HepG2 (cell line): ENCODE measurements around the gene KCTD8. TPM values are rescaled to one million over a fixed set of nuclear protein-coding genes. Genes with fewer than 3 reads are reported as not detected.

ENCODE experiments used
- ATAC-seq: fragments of 200-7000 bp; cut with Tn5 transposase; 3 replicates; pipeline ENCODE4 v1.9.1; 2020; ENCODE audit warnings: mild to moderate bottlenecking, moderate library complexity
- BruUV-seq: library from RNA; stranded (reverse); fragments of 400-500 nt; replicated peaks from 2 replicates; lab custom pipeline; 2021; lab: Mats Ljungman, UMichigan
- CTCF ChIA-PET: fragments of 300-600 bp; formaldehyde crosslinking; extraction: SDS; loops from one replicate; lab custom pipeline; 2021; ENCODE audit warnings: low total read pairs, inconsistent platforms, low intra/inter-chr PET ratio; lab: Yijun Ruan, JAX
- POLR2A ChIA-PET: fragments of 350-600 bp; sonication (Branson Sonifier 250); formaldehyde crosslinking; loops from one replicate; lab custom pipeline; 2020; ENCODE audit warnings: antibody characterized with exemption, inconsistent platforms; lab: Yijun Ruan, JAX
- DNase-seq: peaks from one replicate; pipeline ENCODE4 v3.0.0-alpha.2; 2015; ENCODE audit warnings: low spot score
- FAIRE-seq: peaks from 3 replicates; lab custom pipeline; 2011; peaks lifted over from hg19 to GRCh38; lab: Jason Lieb, UNC
- H2AFZ ChIP-seq: one replicate; pipeline ENCODE4 v1.6.1; 2011; ENCODE audit warnings: low read length, inconsistent platforms
- H3K27ac ChIP-seq: fragments of 300-600 bp; 3 replicates; pipeline ENCODE4 v1.8.0; 2011; ENCODE audit warnings: mixed run types, mild to moderate bottlenecking, mixed read lengths, low read length, inconsistent platforms; ENCODE audit not compliant: insufficient read depth; ENCODE audit errors: extremely low read length
- H3K27me3 ChIP-seq, 2 experiments: fragments of 200-600 bp in 1 of 2; 2 replicates in 1 of 2; 3 replicates in 1 of 2; pipeline versions ENCODE4 v1.6.0 to v1.8.0; 2011; ENCODE audit warnings: low read length in 2 of 2, mild to moderate bottlenecking in 2 of 2, moderate library complexity in 2 of 2, inconsistent platforms in 1 of 2; ENCODE audit not compliant: insufficient read depth in 2 of 2, control insufficient read depth in 1 of 2
- H3K36me3 ChIP-seq, 2 experiments: fragments of 200-600 bp in 1 of 2; replicated peaks in 1 of 2; 2 replicates in 1 of 2; 3 replicates in 1 of 2; pipeline versions ENCODE4 v1.5.1 to v1.8.0; 2011; ENCODE audit warnings: low read length in 2 of 2, inconsistent platforms in 1 of 2; ENCODE audit not compliant: insufficient read depth in 2 of 2, control insufficient read depth in 1 of 2
- H3K4me1 ChIP-seq: 2 replicates; pipeline ENCODE4 v1.5.1; 2012; ENCODE audit warnings: low read length, inconsistent platforms; ENCODE audit not compliant: insufficient read depth
- H3K4me2 ChIP-seq: 2 replicates; pipeline ENCODE4 v1.6.0; 2011; ENCODE audit warnings: low read depth, low read length, inconsistent platforms
- H3K4me3 ChIP-seq, 3 experiments: fragments of 200-600 bp in 1 of 3; sonication (generic), shearing (Covaris generic) in 1 of 3; replicated peaks in 1 of 3; 2 replicates each; pipeline ENCODE4 v1.5.1; 2011 to 2016; ENCODE audit warnings: low read length in 3 of 3, inconsistent platforms in 2 of 3, low read depth in 2 of 3, mild to moderate bottlenecking in 2 of 3, control low read depth in 1 of 3, mixed read lengths in 1 of 3; ENCODE audit not compliant: insufficient read depth in 1 of 3
- H3K79me2 ChIP-seq: one replicate; pipeline ENCODE4 v1.6.1; 2011; ENCODE audit warnings: low read length, inconsistent platforms; ENCODE audit not compliant: insufficient read depth
- H3K9ac ChIP-seq: 2 replicates; pipeline ENCODE4 v1.6.0; 2011; ENCODE audit warnings: mild to moderate bottlenecking, low read depth, low read length, inconsistent platforms; ENCODE audit not compliant: insufficient read depth
- H3K9me3 ChIP-seq: 2 replicates; pipeline ENCODE4 v1.5.1; 2012; ENCODE audit warnings: mild to moderate bottlenecking, low read length
- H4K20me1 ChIP-seq: 2 replicates; pipeline ENCODE4 v1.6.0; 2011; ENCODE audit warnings: inconsistent platforms, mild to moderate bottlenecking, low read length, moderate library complexity; ENCODE audit not compliant: insufficient read depth
- BRD4 ChIP-seq: sonication (generic); formaldehyde crosslinking; IDR thresholded peaks from 2 replicates; pipeline ENCODE4 v1.4.0; 2020; ENCODE audit warnings: missing genetic modification reagents
- CENPX ChIP-seq: sonication (generic); formaldehyde crosslinking; IDR thresholded peaks from 2 replicates; pipeline ENCODE4 v1.9.0; 2021; ENCODE audit warnings: mild to moderate bottlenecking, missing genetic modification reagents, moderate library complexity
- NFATC3 ChIP-seq: sonication (generic); formaldehyde crosslinking; IDR thresholded peaks from 2 replicates; pipeline ENCODE4 v1.5.1; 2020; ENCODE audit warnings: mild to moderate bottlenecking, missing genetic modification reagents
- SNAI1 ChIP-seq: sonication (generic); formaldehyde crosslinking; IDR thresholded peaks from 2 replicates; pipeline ENCODE4 v1.5.0; 2020; ENCODE audit warnings: mild to moderate bottlenecking, missing genetic modification reagents, borderline replicate concordance
- SRSF4 ChIP-seq: fragments of 200-400 bp; formaldehyde crosslinking; IDR thresholded peaks from one replicate; pipeline ENCODE4 v1.6.1; 2018; ENCODE audit warnings: mild to moderate bottlenecking, low read depth, low read length, moderate library complexity; ENCODE audit not compliant: poor library complexity, severe bottlenecking
- ZKSCAN8 ChIP-seq: IDR thresholded peaks from 2 replicates; pipeline ENCODE4 v1.6.1; 2016; ENCODE audit warnings: borderline replicate concordance, missing genetic modification reagents, missing compliant biosample characterization
- ZNF20 ChIP-seq: sonication (generic); formaldehyde crosslinking; IDR thresholded peaks from 2 replicates; pipeline ENCODE4 v1.4.0; 2020; ENCODE audit warnings: mild to moderate bottlenecking, moderate library complexity, missing genetic modification reagents
- ZNF260 ChIP-seq: sonication (generic); formaldehyde crosslinking; IDR thresholded peaks from 2 replicates; pipeline ENCODE4 v1.4.0; 2020; ENCODE audit warnings: missing genetic modification reagents, low read depth, mild to moderate bottlenecking, borderline replicate concordance
- ZNF296 ChIP-seq: sonication (generic); formaldehyde crosslinking; conservative IDR thresholded peaks from 2 replicates; pipeline ENCODE4 v1.5.0; 2020; ENCODE audit warnings: mild to moderate bottlenecking, missing genetic modification reagents
- ZNF383 ChIP-seq: sonication (generic); formaldehyde crosslinking; IDR thresholded peaks from 2 replicates; pipeline ENCODE4 v1.4.0; 2020; ENCODE audit warnings: missing genetic modification reagents, mild to moderate bottlenecking, borderline replicate concordance
- ZNF441 ChIP-seq: sonication (generic); formaldehyde crosslinking; IDR thresholded peaks from 2 replicates; pipeline ENCODE4 v1.7.0; 2021; ENCODE audit warnings: missing genetic modification reagents, borderline replicate concordance
- ZNF761 ChIP-seq: sonication (generic); formaldehyde crosslinking; conservative IDR thresholded peaks from 2 replicates; pipeline ENCODE4 v1.4.0; 2020; ENCODE audit warnings: mild to moderate bottlenecking, missing genetic modification reagents
- ZNF790 ChIP-seq: sonication (generic); formaldehyde crosslinking; IDR thresholded peaks from 2 replicates; pipeline ENCODE4 v1.8.0; 2022; ENCODE audit warnings: missing genetic modification reagents, mild to moderate bottlenecking, borderline replicate concordance
- WGBS: methylation state at CpG from one replicate; pipeline ENCODE4 v1.1.6; 2017; ENCODE audit warnings: low lambda C conversion rate; 5-methylcytosine and 5-hydroxymethylcytosine counted together
- in situ Hi-C: cut with HindIII; loops from 2 replicates; pipeline ENCODE4 v1.10.0; 2017; ENCODE audit warnings: low pct_unique_long_range_greater_than_20kb; ENCODE audit not compliant: extremely low pct_ligation_motif_present
- intact Hi-C: fragments of 100-400 bp; cut with micrococcal nuclease; formaldehyde crosslinking; loops from one replicate; pipeline ENCODE4 v1.10.0; 2022; ENCODE audit not compliant: unreplicated experiment
- polyA plus RNA-seq, 8 experiments: library from polyadenylated mRNA; depleted of rRNA in 3 of 8; stranded (reverse) in 7 of 8; unstranded in 1 of 8; fragments of >200 nt; fragmentation: Illumina TruSeq in 4 of 8; extraction: Trizol in 4 of 8; gene quantifications; 2 replicates each; pipeline versions ENCODE4 v1.2.1 to v1.2.3, GENCODE V29; 2011 to 2016; ENCODE audit warnings: low read depth in 4 of 8, missing spikeins in 1 of 8, mixed read lengths in 1 of 8; ENCODE audit not compliant: insufficient read depth in 1 of 8
- total RNA-seq, 5 experiments: library from RNA; depleted of rRNA; stranded (reverse); fragments of >200 nt; fragmentation: Illumina TruSeq; extraction: Trizol; gene quantifications; 2 replicates each; pipeline ENCODE4 v1.2.3, GENCODE V29; 2016; ENCODE audit warnings: low read depth in 1 of 5
- TF ChIP-seq, protein P1 (sequence below), 2 experiments: IDR thresholded peaks; 2 replicates each; pipeline ENCODE4 v1.6.1; 2011 to 2012; ENCODE audit warnings: low read length in 2 of 2, borderline replicate concordance in 1 of 2, low read depth in 1 of 2, mild to moderate bottlenecking in 1 of 2, moderate library complexity in 1 of 2

KCTD8 gene
- total and polyA plus RNA-seq, 2 of the 13 experiments (the other 11 are each of a cell fraction or from before 2014, with no cell fraction given): not detected

GRCh38 chr4:44196796-44197195, 251.8 kb downstream of the KCTD8 start:
- FAIRE-seq: no peak
- intact Hi-C loops: no loop called here

More at GRCh38 chr4:44196796-44197195, 251.8 kb downstream of the KCTD8 start:
- BruUV-seq: no TSS peak
- no peak for DNase-seq
- H3K36me3 ChIP-seq: no peaks in the 10 kb centered on the region
- H3K27me3 ChIP-seq: no peaks in the 10 kb centered on the region; a peak in 1 of 5 replicates
- in situ Hi-C loops: no loop called here
- H3K9ac ChIP-seq: no peak overlapping the region
- POLR2A ChIA-PET: no interaction called here
- no peak overlapping the region for H3K27ac ChIP-seq
- TF ChIP-seq SNAI1 (CRISPR knock-in tag): no peak
- no peak for TF ChIP-seq ZNF20 (CRISPR knock-in tag)
- TF ChIP-seq ZNF761 (CRISPR knock-in tag): no peak
- TF ChIP-seq ZNF296 (CRISPR knock-in tag): no peak
- TF ChIP-seq ZNF383: no peak
- TF ChIP-seq NFATC3: no peak
- no peak for TF ChIP-seq ZNF790 (CRISPR knock-in tag)
- no peak for TF ChIP-seq ZNF441 (CRISPR knock-in tag)
- no peak for TF ChIP-seq BRD4 (CRISPR knock-in tag)
- no peak for TF ChIP-seq ZNF260
- TF ChIP-seq, protein P1, sequence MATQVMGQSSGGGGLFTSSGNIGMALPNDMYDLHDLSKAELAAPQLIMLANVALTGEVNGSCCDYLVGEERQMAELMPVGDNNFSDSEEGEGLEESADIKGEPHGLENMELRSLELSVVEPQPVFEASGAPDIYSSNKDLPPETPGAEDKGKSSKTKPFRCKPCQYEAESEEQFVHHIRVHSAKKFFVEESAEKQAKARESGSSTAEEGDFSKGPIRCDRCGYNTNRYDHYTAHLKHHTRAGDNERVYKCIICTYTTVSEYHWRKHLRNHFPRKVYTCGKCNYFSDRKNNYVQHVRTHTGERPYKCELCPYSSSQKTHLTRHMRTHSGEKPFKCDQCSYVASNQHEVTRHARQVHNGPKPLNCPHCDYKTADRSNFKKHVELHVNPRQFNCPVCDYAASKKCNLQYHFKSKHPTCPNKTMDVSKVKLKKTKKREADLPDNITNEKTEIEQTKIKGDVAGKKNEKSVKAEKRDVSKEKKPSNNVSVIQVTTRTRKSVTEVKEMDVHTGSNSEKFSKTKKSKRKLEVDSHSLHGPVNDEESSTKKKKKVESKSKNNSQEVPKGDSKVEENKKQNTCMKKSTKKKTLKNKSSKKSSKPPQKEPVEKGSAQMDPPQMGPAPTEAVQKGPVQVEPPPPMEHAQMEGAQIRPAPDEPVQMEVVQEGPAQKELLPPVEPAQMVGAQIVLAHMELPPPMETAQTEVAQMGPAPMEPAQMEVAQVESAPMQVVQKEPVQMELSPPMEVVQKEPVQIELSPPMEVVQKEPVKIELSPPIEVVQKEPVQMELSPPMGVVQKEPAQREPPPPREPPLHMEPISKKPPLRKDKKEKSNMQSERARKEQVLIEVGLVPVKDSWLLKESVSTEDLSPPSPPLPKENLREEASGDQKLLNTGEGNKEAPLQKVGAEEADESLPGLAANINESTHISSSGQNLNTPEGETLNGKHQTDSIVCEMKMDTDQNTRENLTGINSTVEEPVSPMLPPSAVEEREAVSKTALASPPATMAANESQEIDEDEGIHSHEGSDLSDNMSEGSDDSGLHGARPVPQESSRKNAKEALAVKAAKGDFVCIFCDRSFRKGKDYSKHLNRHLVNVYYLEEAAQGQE (IDR thresholded peaks at IDR 0.05; ENCODE audit: borderline replicate concordance in 1 of 2, low read depth in 1 of 2, low read length in 2 of 2): no peak
- no peak for TF ChIP-seq ZKSCAN8
- no peak for TF ChIP-seq CENPX (CRISPR knock-in tag)
- TF ChIP-seq SRSF4: no peak
- TF ChIP-seq, all 625 proteins: peak for 0
- H2AFZ ChIP-seq: no peak overlapping the region
- H4K20me1 ChIP-seq: no peaks in the 10 kb centered on the region
- H3K4me2 ChIP-seq: no peak overlapping the region
- peaks cover 55% of the 10 kb centered on the region for H3K9me3 ChIP-seq
- WGBS: no CpG with 5 or more reads among the region's 1 CpG
- CTCF ChIA-PET: no interaction called here
- no peak for ATAC-seq
- no peaks in the 10 kb centered on the region for H3K79me2 ChIP-seq
- H3K4me3 ChIP-seq: no peak overlapping the region
- no peaks in the 10 kb centered on the region for H3K4me1 ChIP-seq
